HG03460 (cell line): ENCODE data around the gene SPO11.
"Not testable (repeated sequence)": the region's sequence is repeated elsewhere in the genome, so short reads cannot be mapped to it uniquely, and the experiment has no call there.

ENCODE experiments used
- ATAC-seq: cut with Tn5 transposase; IDR thresholded peaks from one replicate; pipeline ENCODE4 v1.9.1; 2021; ENCODE audit not compliant: unreplicated experiment

Gene SPO11

GRCh38 chr20:57335392-57335791 lies 5.8 kb downstream of the SPO11 start:
- ATAC-seq: no peak

- ATAC-seq: no peak
Measured at GRCh38 chr20:57341663-57342062, 12.1 kb downstream of the SPO11 start.

- ATAC-seq: no peak
Measured at GRCh38 chr20:57342829-57343228, 13.2 kb downstream of the SPO11 start.

GRCh38 chr20:57346477-57346876 lies 16.9 kb downstream of the SPO11 start:
- ATAC-seq: no peak

- no peak for ATAC-seq
Measured at GRCh38 chr20:57347393-57347792, 17.8 kb downstream of the SPO11 start.

GRCh38 chr20:57348200-57348921 lies 18.8 kb downstream of the SPO11 start:
- ATAC-seq: not testable (repeated sequence)

GRCh38 chr20:57348922-57349574 lies 19.4 kb downstream of the SPO11 start:
- ATAC-seq: not testable (repeated sequence)

- no peak for ATAC-seq
Measured at GRCh38 chr20:57350081-57350710, 20.6 kb downstream of the SPO11 start.

GRCh38 chr20:57350726-57351041 lies 21.1 kb downstream of the SPO11 start:
- not testable (repeated sequence) for ATAC-seq

- peak; percentile 80 for ATAC-seq
Measured at GRCh38 chr20:57351042-57351783, 21.6 kb downstream of the SPO11 start, which contains the start of gene RAE1. Gene RAE1 (plus strand): TSS chr20:57351255. CDS start chr20:57354039, 2,784 bp downstream.

GRCh38 chr20:57352305-57352704 lies 22.7 kb downstream of the SPO11 start:
- ATAC-seq: no peak

GRCh38 chr20:57353351-57353750 lies 23.7 kb downstream of the SPO11 start:
- ATAC-seq: no peak

GRCh38 chr20:57361517-57361916 lies 31.9 kb downstream of the SPO11 start:
- no peak for ATAC-seq

- no peak for ATAC-seq
Measured at GRCh38 chr20:57364451-57364850, 34.8 kb downstream of the SPO11 start.

- ATAC-seq: no peak
Measured at GRCh38 chr20:57369596-57369995, 40.0 kb downstream of the SPO11 start.

GRCh38 chr20:57370316-57370715 lies 40.7 kb downstream of the SPO11 start:
- ATAC-seq: no peak

GRCh38 chr20:57371363-57371762 lies 41.8 kb downstream of the SPO11 start:
- no peak for ATAC-seq

- ATAC-seq: no peak
Measured at GRCh38 chr20:57372157-57372556, 42.6 kb downstream of the SPO11 start.

GRCh38 chr20:57372581-57373350 lies 43.2 kb downstream of the SPO11 start:
- no peak for ATAC-seq

GRCh38 chr20:57374343-57374930 lies 44.8 kb downstream of the SPO11 start:
- ATAC-seq: no peak
